ENCODE results near the gene NTN1. TPM values are rescaled to one million over a fixed set of nuclear protein-coding genes. Genes with fewer than 3 reads are reported as not detected.

NTN1 gene
- total and polyA plus RNA-seq, 2 of the 13 experiments (the other 11 are each of a cell fraction or from before 2014, with no cell fraction given): 0.04 to 0.05 TPM

DNA sequence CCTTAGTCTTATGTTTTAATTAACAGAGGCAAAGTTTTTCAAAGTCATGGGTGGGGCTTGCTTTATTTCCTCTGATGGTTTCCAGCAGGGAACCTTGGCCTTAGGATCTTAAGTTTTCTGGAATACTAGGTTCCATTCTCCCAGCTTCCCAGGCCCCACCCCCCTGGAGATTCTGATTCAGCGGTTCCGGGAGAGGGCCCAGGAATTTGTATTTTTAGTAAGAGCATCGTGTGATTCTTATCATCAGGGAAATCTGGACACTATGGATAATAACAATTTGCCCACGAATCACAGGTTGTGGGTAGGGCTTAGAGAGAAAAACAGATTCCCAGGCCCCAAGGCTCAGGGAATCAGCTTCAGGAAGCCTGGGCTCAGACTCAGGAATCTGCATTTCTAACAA, 263.6 kb downstream of the NTN1 start:
- BruUV-seq (replicated peaks): no TSS peak
- FAIRE-seq (no peak), ATAC-seq (no peak), DNase-seq (ENCODE audit: low spot score) (no peak)
- Histone ChIP-seq H3K27ac (ENCODE audit: extremely low read length, insufficient read depth, low read length) (no peak overlapping the region), H3K79me2 (ENCODE audit: insufficient read depth, low read length) (no peaks in the 10 kb centered on the region), H2AFZ (ENCODE audit: low read length) (no peak overlapping the region), H3K4me1 (ENCODE audit: insufficient read depth, low read length) (no peaks in the 10 kb centered on the region), H3K4me3 (replicated peaks in 1 of 3; ENCODE audit: insufficient read depth in 1 of 3, low read depth in 2 of 3, low read length in 3 of 3) (no peak overlapping the region), H3K9ac (ENCODE audit: insufficient read depth, low read depth, low read length) (no peak overlapping the region), H3K27me3 (ENCODE audit: control insufficient read depth in 1 of 2, insufficient read depth in 2 of 2, low read length in 2 of 2) (no peaks in the 10 kb centered on the region), H3K9me3 (ENCODE audit: low read length) (no peaks in the 10 kb centered on the region), H4K20me1 (ENCODE audit: insufficient read depth, low read length) (no peaks in the 10 kb centered on the region), H3K4me2 (ENCODE audit: low read depth, low read length) (no peak overlapping the region), H3K36me3 (replicated peaks in 1 of 2; ENCODE audit: control insufficient read depth in 1 of 2, insufficient read depth in 2 of 2, low read length in 2 of 2) (no peaks in the 10 kb centered on the region)
- intact Hi-C loops (cut with micrococcal nuclease; ENCODE audit: unreplicated experiment) (no loop called here), in situ Hi-C loops (cut with HindIII; ENCODE audit: extremely low pct_ligation_motif_present, low pct_unique_long_range_greater_than_20kb) (loop anchor here (25.0 kb wide), 1 partner anchor 298 kb away; no protein-coding TSS in a partner anchor)
- ChIA-PET POLR2A (no interaction called here), CTCF (ENCODE audit: low intra/inter-chr PET ratio, low total read pairs) (no interaction called here)
- TF ChIP-seq EED (CRISPR knock-in tag; IDR thresholded peaks at IDR 0.05): no peak
- TF ChIP-seq, protein P1, sequence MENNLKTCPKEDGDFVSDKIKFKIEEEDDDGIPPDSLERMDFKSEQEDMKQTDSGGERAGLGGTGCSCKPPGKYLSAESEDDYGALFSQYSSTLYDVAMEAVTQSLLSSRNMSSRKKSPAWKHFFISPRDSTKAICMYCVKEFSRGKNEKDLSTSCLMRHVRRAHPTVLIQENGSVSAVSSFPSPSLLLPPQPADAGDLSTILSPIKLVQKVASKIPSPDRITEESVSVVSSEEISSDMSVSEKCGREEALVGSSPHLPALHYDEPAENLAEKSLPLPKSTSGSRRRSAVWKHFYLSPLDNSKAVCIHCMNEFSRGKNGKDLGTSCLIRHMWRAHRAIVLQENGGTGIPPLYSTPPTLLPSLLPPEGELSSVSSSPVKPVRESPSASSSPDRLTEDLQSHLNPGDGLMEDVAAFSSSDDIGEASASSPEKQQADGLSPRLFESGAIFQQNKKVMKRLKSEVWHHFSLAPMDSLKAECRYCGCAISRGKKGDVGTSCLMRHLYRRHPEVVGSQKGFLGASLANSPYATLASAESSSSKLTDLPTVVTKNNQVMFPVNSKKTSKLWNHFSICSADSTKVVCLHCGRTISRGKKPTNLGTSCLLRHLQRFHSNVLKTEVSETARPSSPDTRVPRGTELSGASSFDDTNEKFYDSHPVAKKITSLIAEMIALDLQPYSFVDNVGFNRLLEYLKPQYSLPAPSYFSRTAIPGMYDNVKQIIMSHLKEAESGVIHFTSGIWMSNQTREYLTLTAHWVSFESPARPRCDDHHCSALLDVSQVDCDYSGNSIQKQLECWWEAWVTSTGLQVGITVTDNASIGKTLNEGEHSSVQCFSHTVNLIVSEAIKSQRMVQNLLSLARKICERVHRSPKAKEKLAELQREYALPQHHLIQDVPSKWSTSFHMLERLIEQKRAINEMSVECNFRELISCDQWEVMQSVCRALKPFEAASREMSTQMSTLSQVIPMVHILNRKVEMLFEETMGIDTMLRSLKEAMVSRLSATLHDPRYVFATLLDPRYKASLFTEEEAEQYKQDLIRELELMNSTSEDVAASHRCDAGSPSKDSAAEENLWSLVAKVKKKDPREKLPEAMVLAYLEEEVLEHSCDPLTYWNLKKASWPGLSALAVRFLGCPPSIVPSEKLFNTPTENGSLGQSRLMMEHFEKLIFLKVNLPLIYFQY (CRISPR knock-in tag; IDR thresholded peaks at IDR 0.05; ENCODE audit: borderline replicate concordance): no peak
- no peak for TF ChIP-seq TBX3 (IDR thresholded peaks at IDR 0.05; ENCODE audit: borderline replicate concordance)
- WGBS (ENCODE audit: low lambda C conversion rate): 87% methylated on average over 4 of the region's 4 CpGs

Measured in HepG2 (cell line).